Ovary (tissue), 9 donors: ENCODE results near the gene CDC42BPB. TPM values are rescaled to one million over a fixed set of nuclear protein-coding genes. Genes with fewer than 3 reads are reported as not detected.

Experiments used
- DNase-seq, 5 donors: peaks; one replicate each; pipeline ENCODE4 v3.0.0-alpha.2; 2019 to 2020
- H3K27ac ChIP-seq, 2 donors: fragments of 200-600 bp; one replicate each; pipeline versions ENCODE4 v1.5.1 to v1.8.0; 2019 to 2022
- H3K27me3 ChIP-seq: fragments of 200-600 bp; one replicate; pipeline ENCODE4 v1.8.0; 2022
- H3K36me3 ChIP-seq: fragments of 200-600 bp; sonication (generic); one replicate; pipeline ENCODE4 v1.5.1; 2019
- H3K4me1 ChIP-seq: one replicate; pipeline ENCODE4 v1.8.1; 2013; ENCODE audit warnings: mild to moderate bottlenecking, moderate library complexity; ENCODE audit not compliant: insufficient read depth
- H3K4me3 ChIP-seq: fragments of 200-600 bp; sonication (generic); one replicate; pipeline ENCODE4 v1.5.1; 2017
- H3K9me3 ChIP-seq, 2 donors: fragments of 200-600 bp in 1 of 2; sonication (generic) in 1 of 2; one replicate each; pipeline versions ENCODE4 v1.5.1 to v1.8.1; 2013 to 2019; ENCODE audit warnings: mild to moderate bottlenecking in 1 of 2, moderate library complexity in 1 of 2
- EP300 ChIP-seq: sonication (generic); formaldehyde crosslinking; IDR thresholded peaks from one replicate; pipeline ENCODE4 v1.6.1; 2017; ENCODE audit warnings: antibody characterized with exemption
- POLR2A ChIP-seq: fragments of 450-650 bp; IDR thresholded peaks from one replicate; pipeline ENCODE4 v1.6.1; 2017; ENCODE audit warnings: antibody characterized with exemption, mild to moderate bottlenecking, moderate library complexity
- WGBS, 3 donors: extraction: QIAGEN DNeasy Blood & Tissue Kit in 1 of 3; methylation state at CpG; one replicate each; pipeline versions ENCODE4 v1.1.5 to v1.1.7; 2013 to 2017; 5-methylcytosine and 5-hydroxymethylcytosine counted together
- intact Hi-C, 4 donors: fragments of 100-400 bp; cut with DNase I; formaldehyde crosslinking; loops; one replicate each; pipeline versions ENCODE4 v1.11.0 to v1.15.1; 2022 to 2023
- polyA plus RNA-seq, 2 donors: library from polyadenylated mRNA; stranded (reverse); fragments of 200-250 nt in 1 of 2; fragments of 350-450 nt in 1 of 2; fragmentation: Illumina TruSeq in 1 of 2; extraction: RNeasy Lipid Tissue Mini Kit (QIAGEN cat#74804) in 1 of 2; gene quantifications; one replicate each; pipeline ENCODE4 v1.2.3, GENCODE V29; 2013 to 2014
- total RNA-seq, 7 donors: library from RNA; depleted of rRNA in 2 of 7; stranded (reverse); fragments of >200 nt in 2 of 7; fragmentation: NEBNext Ultra II Directional in 3 of 7; extraction: Animal tissue kit (Norgen Biotek cat#: 25700) in 3 of 7; gene quantifications; one replicate each; pipeline versions ENCODE4 v1.1.0 to v1.2.4, GENCODE V29; 2016 to 2023
- TF ChIP-seq, protein P1 (sequence below), 3 donors: fragments of 450-650 bp in 2 of 3; fragments of 200-600 bp in 1 of 3; IDR thresholded peaks; one replicate each; pipeline versions ENCODE4 v1.5.1 to v1.8.0; 2016 to 2022; ENCODE audit warnings: antibody characterized with exemption in 3 of 3, mild to moderate bottlenecking in 1 of 3
- donor health status: DM: no; HTN: no; CAD: no; lungs with moderate emphysema.
- donor health status: DM: no; HTN: no; CAD: no.
- donor health status: Bipolar disorder and iron deficiency.
- donor health status: DM: yes; HTN: yes; CAD: no.
- donor health status: DM: no; HTN: no; CAD: no.
- donor health status: DM: yes; HTN: yes; CAD: no.

Gene CDC42BPB
- total and polyA plus RNA-seq, 9 donors = 50.0 to 103 (median 75.1) TPM

DNA sequence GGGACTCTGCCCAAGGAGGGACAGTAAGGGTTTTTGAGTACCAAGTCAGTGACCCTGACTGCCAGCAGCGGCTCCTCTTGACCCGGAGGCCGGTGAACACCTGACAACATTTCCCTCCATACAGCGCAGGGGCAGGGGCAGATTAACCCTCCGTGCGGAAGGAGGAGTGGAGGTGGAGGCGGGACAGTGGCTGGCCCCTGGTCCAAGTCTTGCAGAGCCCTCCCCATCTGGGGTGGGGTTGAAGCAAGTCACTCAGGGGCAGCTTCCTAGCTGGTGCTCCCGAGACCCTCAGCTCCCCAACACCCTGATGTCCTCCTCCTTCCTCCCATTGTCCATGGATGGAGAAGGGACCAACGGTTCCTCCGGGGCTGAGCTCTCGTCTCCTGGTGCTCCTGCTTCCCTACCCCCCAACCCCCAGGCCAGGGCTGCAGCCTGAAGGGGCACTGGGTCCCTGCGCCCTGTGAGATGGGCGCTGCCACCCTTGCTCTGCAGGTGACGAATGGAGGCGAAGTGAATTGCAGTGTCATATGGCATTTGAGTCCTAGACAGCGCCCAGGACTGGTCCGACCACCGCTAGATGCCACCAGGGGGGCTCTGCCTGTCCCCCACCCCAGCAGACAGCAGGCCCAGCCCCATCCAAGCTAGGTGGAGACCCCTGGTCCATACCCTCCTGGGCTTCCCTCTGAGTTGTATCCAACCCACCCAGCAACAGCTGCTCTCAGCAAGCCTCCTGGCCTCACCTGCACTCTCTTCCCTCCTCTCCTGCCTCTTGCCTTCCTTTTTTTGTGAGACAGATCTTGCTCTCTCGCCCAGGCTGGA, 141.8 kb downstream of the CDC42BPB start:
- WGBS, 3 donors = 76 to 81% (median 76%) methylated on average over 18 to 19 of the region's 19 CpGs
- intact Hi-C loops = loop anchor here in 2 of 4 donors (5.0 to 10.0 kb wide), 2 partner anchors 218 to 221 kb away; no protein-coding TSS in a partner anchor
- H3K4me1 ChIP-seq = no peaks in the 10 kb centered on the region
- no peak for DNase-seq
- H3K27me3 ChIP-seq = no peaks in the 10 kb centered on the region
- TF ChIP-seq EP300 = no peak
- TF ChIP-seq, protein P1, sequence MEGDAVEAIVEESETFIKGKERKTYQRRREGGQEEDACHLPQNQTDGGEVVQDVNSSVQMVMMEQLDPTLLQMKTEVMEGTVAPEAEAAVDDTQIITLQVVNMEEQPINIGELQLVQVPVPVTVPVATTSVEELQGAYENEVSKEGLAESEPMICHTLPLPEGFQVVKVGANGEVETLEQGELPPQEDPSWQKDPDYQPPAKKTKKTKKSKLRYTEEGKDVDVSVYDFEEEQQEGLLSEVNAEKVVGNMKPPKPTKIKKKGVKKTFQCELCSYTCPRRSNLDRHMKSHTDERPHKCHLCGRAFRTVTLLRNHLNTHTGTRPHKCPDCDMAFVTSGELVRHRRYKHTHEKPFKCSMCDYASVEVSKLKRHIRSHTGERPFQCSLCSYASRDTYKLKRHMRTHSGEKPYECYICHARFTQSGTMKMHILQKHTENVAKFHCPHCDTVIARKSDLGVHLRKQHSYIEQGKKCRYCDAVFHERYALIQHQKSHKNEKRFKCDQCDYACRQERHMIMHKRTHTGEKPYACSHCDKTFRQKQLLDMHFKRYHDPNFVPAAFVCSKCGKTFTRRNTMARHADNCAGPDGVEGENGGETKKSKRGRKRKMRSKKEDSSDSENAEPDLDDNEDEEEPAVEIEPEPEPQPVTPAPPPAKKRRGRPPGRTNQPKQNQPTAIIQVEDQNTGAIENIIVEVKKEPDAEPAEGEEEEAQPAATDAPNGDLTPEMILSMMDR (IDR thresholded peaks at IDR 0.05) = no peak
- no peak for TF ChIP-seq POLR2A
- H3K27ac ChIP-seq = no peak overlapping the region
- no peak overlapping the region for H3K4me3 ChIP-seq
- H3K9me3 ChIP-seq = no peaks in the 10 kb centered on the region
- H3K36me3 ChIP-seq = no peaks in the 10 kb centered on the region

DNA sequence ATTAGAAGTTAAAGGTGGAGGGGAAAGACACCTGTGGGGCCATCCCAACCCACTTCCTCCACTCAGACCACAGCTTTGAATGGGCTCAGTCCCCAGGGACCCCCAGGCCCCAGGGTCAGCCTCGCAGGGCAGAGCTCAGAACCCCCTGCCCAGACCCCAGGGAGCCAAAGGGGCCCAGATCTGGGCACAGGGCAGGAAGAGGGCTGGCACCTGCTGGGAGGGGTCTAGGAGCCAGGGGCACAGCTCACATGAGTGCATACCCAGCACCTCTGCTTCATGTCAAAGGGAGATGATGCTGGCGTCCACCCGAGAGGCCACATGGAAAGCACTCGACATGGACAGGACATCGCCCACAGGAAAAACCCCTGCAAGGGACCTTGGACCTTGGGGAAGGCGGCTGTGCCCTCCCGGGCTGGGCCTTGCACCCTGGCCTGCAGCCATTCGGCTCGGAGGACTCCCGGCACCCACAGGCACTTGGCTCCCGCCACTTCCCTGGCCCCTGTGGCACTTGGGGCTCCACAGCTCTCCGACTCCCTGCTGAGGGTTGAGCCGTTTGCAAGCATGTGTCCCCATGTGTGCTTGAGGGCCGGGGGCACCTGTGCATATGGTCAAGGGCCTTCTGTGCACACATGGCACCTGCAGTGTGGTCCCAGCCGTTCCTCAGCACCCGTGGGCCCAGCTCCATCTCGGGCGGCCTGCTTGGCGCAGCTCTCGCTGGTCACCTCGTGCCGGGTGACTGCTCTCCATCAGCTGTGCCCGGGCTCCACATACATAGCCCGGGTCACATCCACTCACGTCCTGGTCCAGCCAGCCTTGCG, 142.7 kb downstream of the CDC42BPB start:
- H3K4me1 ChIP-seq = no peaks in the 10 kb centered on the region
- no peak overlapping the region for H3K4me3 ChIP-seq
- intact Hi-C loops = loop anchor here in 2 of 4 donors (5.0 to 10.0 kb wide), 2 partner anchors 217 to 220 kb away; no protein-coding TSS in a partner anchor
- no peak for TF ChIP-seq EP300
- TF ChIP-seq POLR2A = no peak
- TF ChIP-seq, protein P1 (IDR thresholded peaks at IDR 0.05) = no peak
- H3K27ac ChIP-seq = no peak overlapping the region
- 77 to 84% (median 78%) methylated on average over 25 to 26 of the region's 26 CpGs for WGBS, 3 donors
- no peak for DNase-seq
- no peaks in the 10 kb centered on the region for H3K36me3 ChIP-seq
- no peaks in the 10 kb centered on the region for H3K9me3 ChIP-seq
- no peaks in the 10 kb centered on the region for H3K27me3 ChIP-seq

DNA sequence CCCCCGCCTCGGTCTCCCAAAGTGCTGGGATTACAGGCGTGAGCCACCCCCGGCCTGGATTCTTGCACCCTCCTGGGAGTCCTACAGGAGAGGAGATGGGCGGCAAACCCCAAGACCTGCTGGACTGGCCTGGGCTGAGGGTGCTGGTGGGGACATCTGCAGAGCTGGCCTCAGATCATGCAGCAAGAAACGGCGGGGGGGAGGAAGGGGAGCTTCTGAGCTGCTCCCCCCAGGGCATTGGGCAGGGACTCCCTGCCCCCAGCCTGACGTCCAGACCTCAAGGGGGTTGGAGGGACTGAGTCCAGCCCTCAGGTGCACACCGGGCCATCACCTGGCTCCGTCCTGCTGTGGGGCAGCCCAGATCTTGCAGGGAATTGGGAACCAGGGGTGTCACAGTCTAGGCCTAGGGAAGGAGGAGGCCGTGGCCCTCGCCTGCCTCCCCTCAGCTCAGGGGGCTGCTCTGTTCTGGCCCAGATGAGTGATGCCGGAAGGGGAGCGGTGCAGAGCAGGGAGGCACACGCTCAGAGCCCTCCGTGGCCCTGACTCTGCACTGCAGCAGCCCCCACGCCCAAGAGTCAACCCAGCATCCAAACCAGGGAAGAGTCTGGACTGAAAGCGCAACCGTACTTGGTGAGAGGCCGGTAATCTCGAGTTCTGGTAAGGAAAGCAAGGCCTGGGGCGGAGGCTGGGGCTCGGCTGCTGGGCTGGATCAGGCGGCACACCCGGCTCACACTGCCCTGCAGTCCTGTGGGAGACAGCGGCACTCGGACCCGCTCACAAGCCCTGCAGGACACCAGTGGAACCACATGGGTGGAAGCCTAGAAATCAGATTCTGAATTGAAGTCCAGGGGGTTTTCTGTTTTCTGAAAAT, 143.8 kb downstream of the CDC42BPB start:
- H3K27me3 ChIP-seq = no peaks in the 10 kb centered on the region
- H3K27ac ChIP-seq = no peak overlapping the region
- no peaks in the 10 kb centered on the region for H3K9me3 ChIP-seq
- no peak for DNase-seq
- no peaks in the 10 kb centered on the region for H3K4me1 ChIP-seq
- H3K4me3 ChIP-seq = no peak overlapping the region
- WGBS, 3 donors = 78 to 85% (median 85%) methylated on average over 25 to 28 of the region's 28 CpGs
- intact Hi-C loops = loop anchor here in 1 of 4 donors (10.0 kb wide), 1 partner anchor 219 kb away; no protein-coding TSS in a partner anchor
- no peaks in the 10 kb centered on the region for H3K36me3 ChIP-seq
- TF ChIP-seq, protein P1 (IDR thresholded peaks at IDR 0.05) = no peak
- TF ChIP-seq POLR2A = no peak
- no peak for TF ChIP-seq EP300
